Calu3 (cell line): ENCODE measurements around the gene GFRA1. TPM values are rescaled to one million over a fixed set of nuclear protein-coding genes. Genes with fewer than 3 reads are reported as not detected.

Experiments
- BruUV-seq: library from RNA; stranded (reverse); fragments of 400-500 nt; replicated peaks from 2 replicates; lab custom pipeline; 2021; lab: Mats Ljungman, UMichigan
- CTCF ChIA-PET: fragments of 300-600 bp; sonication (Branson Sonifier 250); formaldehyde crosslinking; loops from one replicate; lab custom pipeline; 2022; ENCODE audit warnings: antibody characterized with exemption; lab: Charles Lee
- DNase-seq: peaks from one replicate; pipeline ENCODE4 v3.0.0; 2022
- H3K27ac Mint-ChIP-seq: one replicate; pipeline ENCODE4 v1.8.0; 2022; ENCODE audit warnings: mixed read lengths; ENCODE audit not compliant: unreplicated experiment
- H3K27me3 Mint-ChIP-seq: one replicate; pipeline ENCODE4 v1.8.0; 2022; ENCODE audit warnings: mixed read lengths; ENCODE audit not compliant: unreplicated experiment
- H3K36me3 Mint-ChIP-seq: one replicate; pipeline ENCODE4 v1.8.0; 2022; ENCODE audit warnings: mild to moderate bottlenecking, moderate library complexity, mixed read lengths; ENCODE audit not compliant: insufficient read depth, unreplicated experiment
- H3K4me1 Mint-ChIP-seq: one replicate; pipeline ENCODE4 v1.8.0; 2022; ENCODE audit warnings: mild to moderate bottlenecking, low read depth, mixed read lengths; ENCODE audit not compliant: unreplicated experiment
- H3K4me3 Mint-ChIP-seq: one replicate; pipeline ENCODE4 v1.8.0; 2022; ENCODE audit warnings: mild to moderate bottlenecking, low read depth, moderate library complexity, mixed read lengths; ENCODE audit not compliant: unreplicated experiment
- H3K9me3 Mint-ChIP-seq: one replicate; pipeline ENCODE4 v1.8.0; 2022; ENCODE audit warnings: low read depth, mixed read lengths; ENCODE audit not compliant: unreplicated experiment
- intact Hi-C: fragments of 100-400 bp; cut with micrococcal nuclease; formaldehyde crosslinking; loops from one replicate; pipeline ENCODE4 v1.10.0; 2022; ENCODE audit not compliant: unreplicated experiment
- total RNA-seq: library from RNA; stranded (reverse); gene quantifications from 2 replicates; pipeline ENCODE4 v1.2.3, GENCODE V29; 2022
- TF ChIP-seq, protein P1 (sequence below): fragments of 200-600 bp; IDR thresholded peaks from one replicate; pipeline ENCODE4 v1.8.0; 2022; ENCODE audit warnings: antibody characterized with exemption; ENCODE audit not compliant: unreplicated experiment

GFRA1 gene
- total RNA-seq, 1 experiment from 2014 or later = not detected

DNA sequence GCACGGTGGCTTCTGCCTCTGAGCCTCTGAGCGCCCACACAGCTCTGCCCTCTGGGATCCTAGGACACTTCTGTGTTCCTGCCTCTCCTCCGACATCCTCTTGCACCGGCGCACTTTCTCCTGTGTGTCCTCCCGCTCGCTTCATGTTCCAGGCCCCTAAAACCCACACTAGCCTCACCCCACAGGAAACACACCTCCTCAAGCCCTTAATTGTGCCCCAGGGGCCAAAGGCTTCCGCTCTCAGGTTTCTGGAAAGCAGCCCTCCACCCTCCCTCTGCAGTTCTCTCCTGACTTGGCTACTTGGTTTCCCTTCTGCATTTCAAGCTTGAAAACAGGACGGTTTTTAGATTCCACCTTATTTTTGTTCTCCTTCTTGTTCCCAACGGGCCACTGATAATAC, 7.3 kb downstream of the GFRA1 start:
- H3K27ac Mint-ChIP-seq = no peak overlapping the region
- no peaks in the 10 kb centered on the region for H3K4me1 Mint-ChIP-seq
- H3K4me3 Mint-ChIP-seq = no peak overlapping the region
- no TSS peak for BruUV-seq
- no peak for DNase-seq
- TF ChIP-seq, protein P1, sequence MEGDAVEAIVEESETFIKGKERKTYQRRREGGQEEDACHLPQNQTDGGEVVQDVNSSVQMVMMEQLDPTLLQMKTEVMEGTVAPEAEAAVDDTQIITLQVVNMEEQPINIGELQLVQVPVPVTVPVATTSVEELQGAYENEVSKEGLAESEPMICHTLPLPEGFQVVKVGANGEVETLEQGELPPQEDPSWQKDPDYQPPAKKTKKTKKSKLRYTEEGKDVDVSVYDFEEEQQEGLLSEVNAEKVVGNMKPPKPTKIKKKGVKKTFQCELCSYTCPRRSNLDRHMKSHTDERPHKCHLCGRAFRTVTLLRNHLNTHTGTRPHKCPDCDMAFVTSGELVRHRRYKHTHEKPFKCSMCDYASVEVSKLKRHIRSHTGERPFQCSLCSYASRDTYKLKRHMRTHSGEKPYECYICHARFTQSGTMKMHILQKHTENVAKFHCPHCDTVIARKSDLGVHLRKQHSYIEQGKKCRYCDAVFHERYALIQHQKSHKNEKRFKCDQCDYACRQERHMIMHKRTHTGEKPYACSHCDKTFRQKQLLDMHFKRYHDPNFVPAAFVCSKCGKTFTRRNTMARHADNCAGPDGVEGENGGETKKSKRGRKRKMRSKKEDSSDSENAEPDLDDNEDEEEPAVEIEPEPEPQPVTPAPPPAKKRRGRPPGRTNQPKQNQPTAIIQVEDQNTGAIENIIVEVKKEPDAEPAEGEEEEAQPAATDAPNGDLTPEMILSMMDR = no peak
- intact Hi-C loops = no loop called here
- CTCF ChIA-PET = no interaction called here
- no peaks in the 10 kb centered on the region for H3K36me3 Mint-ChIP-seq
- H3K9me3 Mint-ChIP-seq = no peaks in the 10 kb centered on the region
- H3K27me3 Mint-ChIP-seq = peaks cover 17% of the 10 kb centered on the region

DNA sequence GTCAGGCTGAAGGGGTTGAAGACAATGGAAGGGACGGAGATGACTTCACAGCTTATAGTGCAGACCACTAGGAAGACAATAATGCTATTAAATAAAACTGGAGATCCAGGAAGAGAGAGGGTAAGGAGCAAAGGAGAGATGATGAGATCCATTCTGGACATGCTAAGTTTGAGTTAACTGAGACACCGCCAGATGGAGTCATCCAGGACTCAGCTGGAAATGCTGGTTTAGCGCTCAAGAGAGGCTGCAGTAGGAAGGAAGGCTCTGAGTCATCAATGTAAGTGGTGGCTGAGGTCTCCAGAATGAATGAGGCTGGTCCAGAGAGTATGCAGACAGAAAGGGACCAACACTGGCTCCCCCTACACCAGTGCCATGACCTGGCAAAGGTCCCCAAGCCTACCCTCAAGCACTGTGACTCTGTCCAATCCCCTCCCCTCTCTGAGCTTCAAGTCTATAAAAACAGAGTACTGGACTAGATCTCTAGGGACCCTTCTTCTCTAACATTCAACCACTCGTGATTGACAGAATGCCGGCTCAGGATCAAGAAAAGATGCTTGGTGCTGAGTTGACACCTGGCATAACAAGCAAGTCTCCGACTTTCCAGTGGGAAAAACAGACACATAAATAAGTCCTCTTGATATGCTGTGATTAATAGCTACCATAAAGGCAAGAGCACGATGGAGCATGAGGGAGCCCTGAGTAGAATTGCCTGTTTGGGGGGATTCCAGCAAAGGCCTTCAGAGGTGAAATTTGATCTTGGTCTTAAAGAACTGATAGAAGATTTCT, 8.9 kb downstream of the GFRA1 start:
- Mint-ChIP-seq H3K27me3 (peaks cover 10% of the 10 kb centered on the region), H3K4me1 (no peaks in the 10 kb centered on the region), H3K27ac (no peak overlapping the region), H3K9me3 (no peaks in the 10 kb centered on the region), H3K36me3 (no peaks in the 10 kb centered on the region), H3K4me3 (no peak overlapping the region)
- TF ChIP-seq, protein P1 = no peak
- no TSS peak for BruUV-seq
- intact Hi-C loops = no loop called here
- CTCF ChIA-PET = no interaction called here
- DNase-seq = no peak

DNA sequence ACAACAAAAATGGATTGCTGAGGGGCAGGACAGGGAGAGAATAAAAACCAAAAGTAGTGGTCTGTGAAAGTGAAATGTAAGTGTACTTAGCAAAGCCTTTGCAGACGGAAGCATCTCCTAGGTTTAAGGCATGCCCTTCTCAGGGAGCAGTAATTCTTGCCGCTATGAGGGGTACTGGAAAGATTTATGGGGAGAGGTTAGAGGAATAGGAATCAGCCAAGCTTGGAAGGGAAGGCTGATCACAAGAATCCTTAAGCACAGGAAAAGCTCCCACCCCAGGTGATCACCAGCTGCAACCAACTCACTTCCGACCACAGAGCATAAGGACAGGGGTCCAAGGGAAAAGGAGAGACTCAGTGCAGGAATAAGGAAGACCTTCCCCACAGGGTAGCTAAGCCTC, 10.3 kb downstream of the GFRA1 start:
- intact Hi-C loops = no loop called here
- no peak for DNase-seq
- TF ChIP-seq, protein P1 = no peak
- Mint-ChIP-seq H3K4me3 (no peak overlapping the region), H3K27me3 (no peaks in the 10 kb centered on the region), H3K4me1 (no peaks in the 10 kb centered on the region), H3K27ac (no peak overlapping the region), H3K9me3 (no peaks in the 10 kb centered on the region), H3K36me3 (no peaks in the 10 kb centered on the region)
- CTCF ChIA-PET = no interaction called here
- BruUV-seq = no TSS peak

DNA sequence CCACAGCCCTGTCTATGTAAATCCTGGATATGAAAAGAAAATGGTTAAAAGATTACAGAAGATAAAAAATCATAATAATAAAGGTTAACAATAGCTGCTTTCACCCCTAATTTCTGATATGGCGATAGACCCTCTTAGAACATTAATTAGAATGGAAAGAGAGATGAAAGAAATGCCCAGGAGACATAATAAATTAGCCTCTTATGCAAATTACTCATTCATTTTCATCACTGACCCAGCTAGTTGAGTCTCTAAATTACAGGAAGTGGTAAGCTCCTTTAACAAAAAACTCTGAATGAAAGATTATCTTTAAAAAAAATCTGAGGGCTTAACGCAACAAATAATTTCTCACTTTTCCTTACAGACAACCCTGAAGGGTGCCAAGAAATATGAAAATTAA, 12.4 kb downstream of the GFRA1 start:
- Mint-ChIP-seq H3K4me3 (no peak overlapping the region), H3K27ac (no peak overlapping the region), H3K9me3 (peaks cover 2% of the 10 kb centered on the region), H3K4me1 (no peaks in the 10 kb centered on the region), H3K36me3 (no peaks in the 10 kb centered on the region), H3K27me3 (no peaks in the 10 kb centered on the region)
- no peak for DNase-seq
- CTCF ChIA-PET = no interaction called here
- intact Hi-C loops = no loop called here
- TF ChIP-seq, protein P1 = no peak
- BruUV-seq = no TSS peak
